HL-60 (cell line): ENCODE results near the gene ARNT2.

ENCODE experiments used
- DNase-seq, 2 experiments: peaks; one replicate each; pipeline ENCODE4 v3.0.0-alpha.2; 2010 to 2020; ENCODE audit warnings: low read depth in 1 of 2, low spot score in 1 of 2
- H3K27ac ChIP-seq: fragments of 250-450 bp; sonication (Bioruptor Pico); replicated peaks from 2 replicates; pipeline ENCODE4 v1.5.1; 2020; ENCODE audit warnings: mild to moderate bottlenecking, moderate library complexity
- H3K27me3 ChIP-seq: fragments of 250-450 bp; sonication (Bioruptor Pico); 2 replicates; pipeline ENCODE4 v1.5.1; 2021; ENCODE audit warnings: mild to moderate bottlenecking, moderate library complexity; ENCODE audit not compliant: insufficient read depth, poor library complexity, severe bottlenecking
- H3K4me3 ChIP-seq: replicated peaks from 2 replicates; pipeline ENCODE4 v1.5.1; 2011; ENCODE audit warnings: mild to moderate bottlenecking, control low read depth, low read length; ENCODE audit not compliant: insufficient read depth
- CTCF ChIP-seq: IDR thresholded peaks from one replicate; pipeline ENCODE4 v1.5.1; 2011; ENCODE audit warnings: low read length, control low read depth, inconsistent platforms; ENCODE audit not compliant: insufficient read depth
- GABPA ChIP-seq: IDR thresholded peaks from 2 replicates; pipeline ENCODE4 v1.6.1; 2012; ENCODE audit warnings: low read depth
- POLR2AphosphoS5 ChIP-seq: IDR thresholded peaks from 2 replicates; pipeline ENCODE4 v1.6.1; 2012; ENCODE audit warnings: low read depth
- SPI1 ChIP-seq: IDR thresholded peaks from 2 replicates; pipeline ENCODE4 v1.6.1; 2012; ENCODE audit warnings: low read depth, mild to moderate bottlenecking, borderline replicate concordance
- TF ChIP-seq, protein P1 (sequence below): IDR thresholded peaks from 2 replicates; pipeline ENCODE4 v1.6.1; 2012; ENCODE audit warnings: low read depth; ENCODE audit not compliant: insufficient replicate concordance

Gene ARNT2

GRCh38 chr15:80591938-80592825, 188.0 kb downstream of the ARNT2 start:
- no peak for DNase-seq
- H3K27me3 ChIP-seq = no peaks in the 10 kb centered on the region
- no peak overlapping the region for H3K27ac ChIP-seq
- no peak for TF ChIP-seq CTCF
- TF ChIP-seq POLR2AphosphoS5 = no peak
- H3K4me3 ChIP-seq = no peak overlapping the region

DNA sequence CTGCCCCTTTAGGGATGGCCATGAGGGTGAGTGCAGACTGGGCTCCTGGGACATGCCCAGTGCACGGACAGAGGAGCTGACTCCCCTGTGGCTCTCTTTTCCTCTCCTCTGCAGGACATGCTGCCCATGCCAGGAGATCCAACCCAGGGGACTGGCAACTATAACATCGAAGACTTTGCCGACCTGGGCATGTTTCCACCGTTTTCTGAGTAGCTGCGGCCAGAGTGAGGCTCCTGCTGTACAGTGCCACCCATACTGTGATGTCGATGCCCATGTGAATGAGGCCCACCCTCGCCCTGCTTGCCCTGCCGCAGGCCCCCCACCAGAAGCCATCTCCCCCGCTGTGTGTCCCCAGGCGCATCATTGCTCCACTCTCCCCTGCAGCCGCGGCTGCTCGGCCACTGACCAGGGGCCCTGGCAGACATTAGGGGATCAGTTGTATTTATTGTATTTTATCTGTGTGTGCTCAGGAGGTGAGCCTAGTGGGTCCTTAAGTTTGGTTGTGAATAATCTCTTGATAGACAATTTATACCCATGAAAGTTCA, 189.4 kb downstream of the ARNT2 start:
- no peak for TF ChIP-seq POLR2AphosphoS5
- no peak for DNase-seq
- Histone ChIP-seq H3K27ac (no peak overlapping the region), H3K27me3 (no peaks in the 10 kb centered on the region), H3K4me3 (no peak overlapping the region)

- DNase-seq = no peak
- H3K27ac ChIP-seq = no peak overlapping the region
- H3K4me3 ChIP-seq = no peak overlapping the region
- no peaks in the 10 kb centered on the region for H3K27me3 ChIP-seq
- TF ChIP-seq POLR2AphosphoS5 (no peak), SPI1 (no peak), CTCF (no peak), GABPA (no peak)
- TF ChIP-seq, protein P1, sequence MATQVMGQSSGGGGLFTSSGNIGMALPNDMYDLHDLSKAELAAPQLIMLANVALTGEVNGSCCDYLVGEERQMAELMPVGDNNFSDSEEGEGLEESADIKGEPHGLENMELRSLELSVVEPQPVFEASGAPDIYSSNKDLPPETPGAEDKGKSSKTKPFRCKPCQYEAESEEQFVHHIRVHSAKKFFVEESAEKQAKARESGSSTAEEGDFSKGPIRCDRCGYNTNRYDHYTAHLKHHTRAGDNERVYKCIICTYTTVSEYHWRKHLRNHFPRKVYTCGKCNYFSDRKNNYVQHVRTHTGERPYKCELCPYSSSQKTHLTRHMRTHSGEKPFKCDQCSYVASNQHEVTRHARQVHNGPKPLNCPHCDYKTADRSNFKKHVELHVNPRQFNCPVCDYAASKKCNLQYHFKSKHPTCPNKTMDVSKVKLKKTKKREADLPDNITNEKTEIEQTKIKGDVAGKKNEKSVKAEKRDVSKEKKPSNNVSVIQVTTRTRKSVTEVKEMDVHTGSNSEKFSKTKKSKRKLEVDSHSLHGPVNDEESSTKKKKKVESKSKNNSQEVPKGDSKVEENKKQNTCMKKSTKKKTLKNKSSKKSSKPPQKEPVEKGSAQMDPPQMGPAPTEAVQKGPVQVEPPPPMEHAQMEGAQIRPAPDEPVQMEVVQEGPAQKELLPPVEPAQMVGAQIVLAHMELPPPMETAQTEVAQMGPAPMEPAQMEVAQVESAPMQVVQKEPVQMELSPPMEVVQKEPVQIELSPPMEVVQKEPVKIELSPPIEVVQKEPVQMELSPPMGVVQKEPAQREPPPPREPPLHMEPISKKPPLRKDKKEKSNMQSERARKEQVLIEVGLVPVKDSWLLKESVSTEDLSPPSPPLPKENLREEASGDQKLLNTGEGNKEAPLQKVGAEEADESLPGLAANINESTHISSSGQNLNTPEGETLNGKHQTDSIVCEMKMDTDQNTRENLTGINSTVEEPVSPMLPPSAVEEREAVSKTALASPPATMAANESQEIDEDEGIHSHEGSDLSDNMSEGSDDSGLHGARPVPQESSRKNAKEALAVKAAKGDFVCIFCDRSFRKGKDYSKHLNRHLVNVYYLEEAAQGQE = no peak
Observed at GRCh38 chr15:80594091-80594889, 190.1 kb downstream of the ARNT2 start.

- Histone ChIP-seq H3K4me3 (no peak overlapping the region), H3K27me3 (no peaks in the 10 kb centered on the region), H3K27ac (no peak overlapping the region)
- TF ChIP-seq, protein P1 = no peak
- TF ChIP-seq CTCF (no peak), GABPA (no peak), SPI1 (no peak)
- DNase-seq = no peak
Observed at GRCh38 chr15:80595396-80595795, 191.2 kb downstream of the ARNT2 start.
